ENCODE results near the gene SLC25A22.

GRCh38 chr11:825366-826226, 27.5 kb upstream of the SLC25A22 start:
- TF ChIP-seq CTCF (conservative IDR thresholded peaks at IDR 0.05) (no peak), ZFX (IDR thresholded peaks at IDR 0.05) (no peak)

Measured in C4-2B (cell line).